ENCODE results near the gene NTNG1. TPM values are rescaled to one million over a fixed set of nuclear protein-coding genes. Genes with fewer than 3 reads are reported as not detected.

The NTNG1 gene
- polyA plus RNA-seq, result 4.9 and 9.0 TPM in 2 replicates

GRCh38 chr1:107140703-107141490 lies at the start of gene NTNG1:
NTNG1 (plus strand) TSS chr1:107141039.

Other genes with a start within 250 kb of the NTNG1 start
- 8.6 and 9.9 TPM in 2 replicates for gene PRMT6, start 84.4 kb upstream of the NTNG1 start, polyA plus RNA-seq